ENCODE results near the gene ATP5F1D. TPM values are rescaled to one million over a fixed set of nuclear protein-coding genes. Genes with fewer than 3 reads are reported as not detected.

ATP5F1D gene
- total RNA-seq, 1 donor from 2014 or later = 172 TPM

GRCh38 chr19:1254081-1254527, 12.6 kb downstream of the ATP5F1D start:
- Mint-ChIP-seq H3K9me3 (no peaks in the 10 kb centered on the region), H3K4me1 (peaks cover 57% of the 10 kb centered on the region), H3K36me3 (ENCODE audit: low read depth) (peaks cover 40% of the 10 kb centered on the region), H3K4me3 (no peak overlapping the region), H3K27ac (no peak overlapping the region), H3K27me3 (no peaks in the 10 kb centered on the region)
- ATAC-seq (ENCODE audit: low read depth) (no peak), DNase-seq (no peak)
- intact Hi-C loops (cut with micrococcal nuclease) = no loop called here
- ChIA-PET CTCF (interaction anchor here (1.9 to 3.1 kb wide), 3 partner anchors 10 to 13 kb away, joined by 8 to 26 read pairs (median 14); no protein-coding TSS in a partner anchor), POLR2A (interaction anchor here (1.5 to 4.8 kb wide), 5 partner anchors 10 to 226 kb away, joined by 10 to 283 read pairs (median 31); partner anchors contain the start of gene CIRBP)
- TF ChIP-seq CTCF (IDR thresholded peaks at IDR 0.05) = no peak

- DNase-seq = no peak
- peaks cover 40% of the 10 kb centered on the region for H3K36me3 Mint-ChIP-seq (ENCODE audit: low read depth)
- peak overlapping the region; percentile 41 for H3K27ac Mint-ChIP-seq
- intact Hi-C loops (cut with micrococcal nuclease) = no loop called here
- ChIA-PET POLR2A (interaction anchor here (1.2 to 4.8 kb wide), 4 partner anchors 9 to 19 kb away, joined by 4 to 139 read pairs (median 10); partner anchors contain the start of gene CIRBP), CTCF (interaction anchor here (2.2 to 3.1 kb wide), 2 partner anchors 11 to 12 kb away, joined by 8 to 26 read pairs; no protein-coding TSS in a partner anchor)
- H3K27me3 Mint-ChIP-seq = no peaks in the 10 kb centered on the region
- H3K9me3 Mint-ChIP-seq = no peaks in the 10 kb centered on the region
- no peak for ATAC-seq (ENCODE audit: low read depth)
- TF ChIP-seq CTCF (IDR thresholded peaks at IDR 0.05) = no peak
- H3K4me3 Mint-ChIP-seq = peak overlapping the region; percentile 19
- peaks cover 63% of the 10 kb centered on the region for H3K4me1 Mint-ChIP-seq
Measured at GRCh38 chr19:1254530-1255185, 13.1 kb downstream of the ATP5F1D start.

DNA sequence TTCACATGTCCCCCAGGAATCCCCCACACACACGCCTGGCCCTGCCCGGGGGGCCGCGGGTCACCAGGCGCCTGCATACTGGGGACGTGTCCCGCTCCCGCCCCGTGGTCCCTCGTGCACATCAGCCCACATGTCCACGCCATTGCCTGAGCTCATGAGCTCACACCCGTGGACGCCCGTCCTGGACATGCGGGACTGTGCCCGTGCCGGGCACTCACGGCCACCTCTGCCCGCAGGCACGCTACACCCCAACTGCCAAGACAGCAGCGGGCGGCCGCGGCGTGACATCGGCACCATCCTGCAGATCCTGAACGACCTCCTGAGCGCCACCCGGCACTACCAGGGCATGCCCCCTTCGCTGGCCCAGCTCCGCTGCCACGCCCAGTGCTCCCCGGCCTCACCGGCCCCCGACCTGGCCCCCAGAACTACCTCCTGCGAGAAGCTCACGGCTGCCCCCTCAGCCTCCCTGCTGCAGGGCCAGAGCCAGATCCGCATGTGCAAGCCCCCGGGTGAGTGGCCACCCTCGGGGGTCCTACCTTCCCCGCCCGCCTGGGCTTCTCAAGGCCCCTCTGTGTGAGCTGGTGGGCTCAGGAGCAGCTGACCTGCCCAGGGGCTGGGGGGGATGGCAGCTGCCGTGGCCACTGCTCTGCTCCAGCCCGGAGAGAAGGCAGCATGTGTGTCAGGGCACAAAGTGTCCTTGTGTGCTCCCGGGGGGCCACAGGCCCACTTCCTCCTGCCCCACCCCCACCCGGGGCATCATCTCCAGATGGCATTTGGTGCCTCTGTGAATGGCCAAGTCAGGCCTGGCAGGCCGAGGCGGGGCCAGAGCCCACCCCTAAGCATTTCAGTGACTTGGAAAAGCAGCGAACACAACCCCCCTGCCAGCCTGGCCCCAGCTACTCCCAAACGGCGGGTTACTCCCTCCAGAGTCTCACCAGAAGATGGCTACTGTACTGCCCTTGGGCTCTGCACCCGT, 13.9 kb downstream of the ATP5F1D start:
- TF ChIP-seq CTCF (IDR thresholded peaks at IDR 0.05) = no peak
- Mint-ChIP-seq H3K4me3 (no peak overlapping the region), H3K36me3 (ENCODE audit: low read depth) (peaks cover 40% of the 10 kb centered on the region), H3K27me3 (no peaks in the 10 kb centered on the region), H3K27ac (peak overlapping the region; percentile 41), H3K4me1 (peaks cover 68% of the 10 kb centered on the region), H3K9me3 (no peaks in the 10 kb centered on the region)
- ChIA-PET POLR2A (interaction anchor here (1.2 to 4.8 kb wide), 6 partner anchors 8 to 19 kb away, joined by 4 to 139 read pairs (median 6); partner anchors contain the start of gene CIRBP), CTCF (interaction anchor here (1.7 to 3.1 kb wide), 2 partner anchors 11 kb away, joined by 4 to 8 read pairs; no protein-coding TSS in a partner anchor)
- intact Hi-C loops (cut with micrococcal nuclease) = no loop called here
- ATAC-seq (ENCODE audit: low read depth) (no peak), DNase-seq (no peak)

- DNase-seq = no peak
- no peak for ATAC-seq (ENCODE audit: low read depth)
- H3K27ac Mint-ChIP-seq = peak overlapping the region; percentile 76
- no peaks in the 10 kb centered on the region for H3K9me3 Mint-ChIP-seq
- ChIA-PET CTCF (interaction anchor here (1.7 to 3.1 kb wide), 2 partner anchors 10 to 13 kb away, joined by 4 to 8 read pairs; no protein-coding TSS in a partner anchor), POLR2A (interaction anchor here (0.7 to 4.8 kb wide), 6 partner anchors 8 to 199 kb away, joined by 3 to 139 read pairs (median 6); partner anchors contain the start of gene CIRBP)
- H3K4me3 Mint-ChIP-seq = peak overlapping the region; percentile 48
- TF ChIP-seq CTCF (IDR thresholded peaks at IDR 0.05) = no peak
- H3K36me3 Mint-ChIP-seq (ENCODE audit: low read depth) = peaks cover 36% of the 10 kb centered on the region
- no peaks in the 10 kb centered on the region for H3K27me3 Mint-ChIP-seq
- intact Hi-C loops (cut with micrococcal nuclease) = no loop called here
- peaks cover 72% of the 10 kb centered on the region for H3K4me1 Mint-ChIP-seq
Measured at GRCh38 chr19:1256646-1257474, 15.3 kb downstream of the ATP5F1D start.
